ENCODE results near the gene YEATS4.

YEATS4 gene

DNA sequence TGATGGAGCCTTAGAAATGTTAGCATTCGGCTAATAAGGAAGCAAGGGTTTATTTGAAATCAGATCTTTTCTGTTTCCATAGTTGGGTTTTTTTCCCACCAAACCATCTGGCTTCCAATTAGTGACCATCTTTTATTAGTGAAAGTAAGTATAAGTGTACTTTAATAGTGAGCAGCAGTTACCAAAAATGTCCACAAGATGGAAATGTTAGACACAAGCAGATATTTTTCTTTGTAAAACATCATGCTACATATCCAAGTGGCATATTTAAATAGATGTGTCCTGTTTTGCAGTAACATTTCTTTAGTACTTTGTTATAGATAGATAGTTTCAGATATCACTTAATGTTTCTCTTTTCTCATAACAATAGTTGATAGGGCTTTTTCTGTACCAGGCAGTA is 28.8 kb downstream of the YEATS4 start:
- no peak for DNase-seq (ENCODE audit: extremely low read depth in 1 of 2, low read depth in 1 of 2)

DNA sequence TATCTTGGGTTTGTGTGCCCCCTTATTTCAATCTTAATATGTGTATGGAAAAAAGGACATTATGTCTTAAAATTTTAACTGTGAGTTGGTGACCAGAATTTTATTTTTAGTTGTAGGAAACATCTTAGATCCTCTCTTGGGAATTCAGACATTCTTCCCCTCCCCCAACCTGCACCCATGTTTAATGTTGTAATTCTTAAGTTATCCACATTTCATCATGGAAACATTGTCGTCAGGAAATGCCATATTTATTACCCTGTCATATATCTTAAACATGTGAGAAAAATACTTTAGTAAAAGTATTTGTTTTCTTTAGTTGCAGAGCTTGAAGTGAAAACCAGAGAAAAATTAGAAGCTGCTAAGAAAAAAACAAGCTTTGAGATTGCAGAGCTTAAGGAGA is 30.3 kb downstream of the YEATS4 start:
- no peak for DNase-seq (ENCODE audit: extremely low read depth in 1 of 2, low read depth in 1 of 2)

DNA sequence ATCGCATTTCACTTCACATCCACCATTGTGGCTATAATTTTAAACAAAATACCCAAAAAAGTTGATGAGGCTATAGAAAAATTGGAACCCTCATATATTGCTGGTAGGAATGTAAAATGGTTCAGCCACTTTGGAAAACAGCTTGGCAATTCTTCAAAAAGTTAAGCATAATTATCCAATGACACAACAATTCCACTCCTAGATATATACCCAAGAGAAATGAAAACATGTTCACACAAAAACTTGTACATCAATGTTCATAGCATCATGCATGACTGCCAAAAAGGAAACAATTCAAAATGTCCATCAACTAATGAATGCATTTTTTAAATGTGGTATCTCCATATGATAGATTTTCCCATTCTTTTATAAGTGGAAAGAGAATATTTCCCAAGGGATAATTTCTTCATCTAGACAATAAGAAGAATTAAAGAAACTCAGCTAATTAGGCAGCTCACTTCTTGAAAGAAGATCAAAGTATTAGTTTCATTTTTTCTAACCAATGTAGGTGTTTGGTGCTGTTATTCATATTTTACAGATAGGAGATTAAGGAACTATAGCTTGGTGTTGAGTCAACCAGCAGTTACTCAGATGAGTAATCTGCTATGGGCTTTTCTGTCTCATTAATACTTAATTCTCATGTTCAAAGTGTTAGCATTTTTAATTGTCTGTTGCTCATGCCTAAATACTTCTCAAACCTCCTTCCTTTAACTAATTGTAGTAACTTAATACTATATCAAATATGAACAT is 32.8 kb downstream of the YEATS4 start:
- DNase-seq (ENCODE audit: extremely low read depth in 1 of 2, low read depth in 1 of 2) = no peak

DNA sequence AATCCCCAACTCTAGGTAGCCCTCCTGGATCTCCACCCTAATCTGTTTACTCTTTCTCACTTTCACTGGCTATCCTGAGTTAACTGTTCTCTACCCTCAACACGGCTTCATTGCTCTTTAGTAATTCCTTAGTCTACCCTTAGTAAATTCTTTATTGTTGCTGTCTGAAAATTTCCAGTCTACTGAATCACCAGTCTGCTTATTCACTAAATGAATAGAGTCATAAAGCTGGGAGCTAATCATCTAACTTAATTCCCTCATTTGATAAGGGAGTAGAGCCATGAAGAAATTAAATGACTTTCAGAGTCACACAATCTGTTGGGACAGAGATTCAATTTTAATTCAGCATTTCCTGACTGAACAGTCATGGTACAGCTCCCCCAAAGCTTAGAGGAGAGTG is 36.5 kb downstream of the YEATS4 start:
- no peak for DNase-seq (ENCODE audit: extremely low read depth in 1 of 2, low read depth in 1 of 2)

DNA sequence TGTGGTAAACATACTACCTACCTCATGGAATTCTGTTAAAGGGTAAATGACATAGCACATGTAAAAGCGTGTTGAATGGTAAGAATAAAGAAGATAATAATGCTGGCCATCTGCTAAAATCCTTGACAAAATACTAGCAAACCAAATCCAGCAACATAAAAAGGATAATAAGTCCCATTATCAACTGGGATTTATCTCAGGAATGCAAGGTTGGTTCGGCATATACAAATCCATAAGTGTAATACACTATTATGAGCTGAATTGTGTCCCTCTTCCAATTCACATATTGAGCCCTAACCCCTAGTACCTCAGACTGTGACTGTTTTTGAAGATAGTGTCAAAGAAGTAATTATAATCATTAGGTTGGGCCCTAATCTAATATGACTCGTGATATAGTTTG is 37.4 kb downstream of the YEATS4 start:
- DNase-seq (ENCODE audit: extremely low read depth in 1 of 2, low read depth in 1 of 2) = no peak

DNA sequence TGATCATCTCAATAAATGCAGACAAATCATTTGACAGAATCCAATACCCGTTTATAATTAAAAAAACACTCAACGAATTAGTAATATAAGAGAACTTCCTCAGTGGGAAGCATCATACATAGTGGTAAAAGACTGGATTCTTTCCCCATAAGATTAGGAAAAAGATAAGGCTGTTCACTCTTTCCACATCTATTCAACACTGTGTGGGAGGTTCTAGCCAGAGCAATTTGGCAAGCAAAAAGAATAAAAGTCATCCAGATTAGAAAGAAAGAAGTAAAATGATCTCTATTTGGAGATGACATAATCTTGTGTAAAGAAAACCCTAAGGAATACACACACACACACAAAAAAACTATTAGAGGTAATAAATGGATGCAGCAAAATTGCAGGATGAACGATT is 38.4 kb downstream of the YEATS4 start:
- no peak for DNase-seq (ENCODE audit: extremely low read depth in 1 of 2, low read depth in 1 of 2)

DNA sequence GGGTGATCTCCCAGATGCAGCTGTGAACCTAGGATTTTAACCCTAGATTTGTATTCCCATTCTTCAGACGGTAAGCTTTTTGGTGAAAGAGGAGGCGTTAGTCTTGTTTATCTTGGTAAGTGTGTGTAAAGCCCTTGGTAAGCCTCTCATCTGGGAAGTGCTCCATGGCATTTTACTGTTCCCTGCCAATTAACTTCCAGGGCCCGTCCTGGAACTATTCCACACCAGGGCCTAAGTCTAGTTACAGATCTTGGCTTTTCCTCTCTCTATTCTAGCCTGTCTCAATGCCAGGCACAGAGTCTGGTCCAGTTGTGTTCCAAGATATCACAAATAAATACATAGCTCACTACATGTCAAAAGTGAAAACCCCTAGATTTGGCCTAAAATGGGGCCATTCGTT is 42.4 kb downstream of the YEATS4 start:
- no peak for DNase-seq (ENCODE audit: extremely low read depth in 1 of 2, low read depth in 1 of 2)

DNA sequence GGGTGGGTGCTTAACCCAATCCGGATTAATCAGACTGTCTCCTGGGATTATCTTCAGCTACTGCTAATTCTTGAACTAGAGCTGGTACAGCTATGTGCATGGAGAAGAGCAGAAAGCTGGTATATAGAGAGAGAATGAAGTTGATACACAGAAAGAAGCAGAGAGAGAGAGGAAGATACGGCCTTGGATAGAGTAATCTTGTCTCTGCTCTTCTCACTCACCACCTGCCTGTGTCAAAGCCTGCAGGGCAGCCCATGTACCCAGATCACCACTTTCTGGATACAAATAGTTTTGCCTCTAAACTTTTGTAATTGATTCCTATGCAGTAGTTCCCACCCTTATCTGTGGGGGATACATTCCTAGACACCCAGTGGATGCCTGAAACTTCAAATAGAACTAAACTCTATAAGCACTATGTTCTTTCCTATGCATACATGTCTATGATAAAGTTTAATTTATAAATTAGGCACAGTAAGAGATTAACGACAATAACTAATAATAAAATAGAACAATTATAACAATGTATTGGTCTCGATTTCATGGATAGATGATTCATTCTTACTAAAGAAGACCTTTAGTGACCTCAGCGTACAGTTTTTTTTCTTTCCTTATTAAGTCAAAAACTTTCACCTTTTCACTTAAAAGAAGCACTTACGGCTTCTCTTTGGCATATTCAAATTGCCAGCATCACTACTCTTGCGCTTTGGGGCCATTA is 45.5 kb downstream of the YEATS4 start:
- DNase-seq (ENCODE audit: extremely low read depth in 1 of 2, low read depth in 1 of 2) = no peak

DNA sequence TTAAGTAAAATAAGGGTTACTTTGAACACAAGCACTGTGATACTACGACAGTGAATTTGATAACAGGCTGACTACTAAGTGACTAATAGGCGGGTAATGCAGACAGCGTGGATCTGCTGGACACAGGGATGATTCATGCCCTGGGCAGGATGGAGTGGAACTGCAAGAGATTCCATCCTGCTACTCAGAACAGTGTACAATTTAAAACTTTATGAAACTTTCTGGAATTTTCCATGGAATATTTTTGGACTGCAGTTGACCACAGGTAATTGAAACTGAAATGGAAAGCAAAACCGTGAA is 46.0 kb downstream of the YEATS4 start:
- no peak for DNase-seq (ENCODE audit: extremely low read depth in 1 of 2, low read depth in 1 of 2)

DNA sequence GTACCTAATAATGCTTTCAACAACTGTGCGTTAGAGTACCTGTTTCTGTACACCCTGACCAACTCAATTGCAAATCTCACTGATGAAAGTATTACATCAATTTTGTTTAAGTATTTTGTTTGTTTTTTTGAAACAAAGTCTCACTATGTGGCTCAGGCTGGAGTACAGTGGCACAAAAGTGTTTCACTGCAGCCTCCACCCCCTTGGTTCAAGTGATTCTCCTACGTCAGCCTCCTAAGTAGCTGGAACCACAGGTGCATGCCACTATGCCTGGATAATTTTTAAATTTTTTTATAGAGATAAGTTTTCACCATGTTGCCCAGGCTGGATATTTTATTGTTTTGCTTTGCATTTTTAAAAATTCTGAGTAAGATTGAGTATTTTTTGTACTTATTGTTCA is 46.7 kb downstream of the YEATS4 start:
- DNase-seq (ENCODE audit: extremely low read depth in 1 of 2, low read depth in 1 of 2) = no peak

DNA sequence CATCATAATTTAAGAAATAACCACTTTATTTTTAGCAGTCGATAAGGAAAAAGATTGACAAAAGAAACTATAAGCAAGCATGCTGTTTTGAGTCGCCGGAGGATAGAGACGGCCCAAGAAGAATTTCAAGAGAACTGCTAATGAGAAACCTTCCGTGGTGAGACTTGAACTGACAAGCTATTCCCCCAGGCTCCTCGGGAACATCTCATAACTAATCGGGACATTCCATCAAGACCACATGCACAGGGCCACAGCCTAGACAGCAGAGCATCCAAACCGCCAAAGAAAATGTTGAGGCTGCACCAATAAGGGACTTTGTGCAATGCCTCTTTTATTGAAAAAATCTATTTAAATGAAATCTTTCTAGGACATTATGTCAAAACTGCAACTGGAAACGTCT is 51.0 kb downstream of the YEATS4 start:
- DNase-seq (ENCODE audit: extremely low read depth in 1 of 2, low read depth in 1 of 2) = no peak

DNA sequence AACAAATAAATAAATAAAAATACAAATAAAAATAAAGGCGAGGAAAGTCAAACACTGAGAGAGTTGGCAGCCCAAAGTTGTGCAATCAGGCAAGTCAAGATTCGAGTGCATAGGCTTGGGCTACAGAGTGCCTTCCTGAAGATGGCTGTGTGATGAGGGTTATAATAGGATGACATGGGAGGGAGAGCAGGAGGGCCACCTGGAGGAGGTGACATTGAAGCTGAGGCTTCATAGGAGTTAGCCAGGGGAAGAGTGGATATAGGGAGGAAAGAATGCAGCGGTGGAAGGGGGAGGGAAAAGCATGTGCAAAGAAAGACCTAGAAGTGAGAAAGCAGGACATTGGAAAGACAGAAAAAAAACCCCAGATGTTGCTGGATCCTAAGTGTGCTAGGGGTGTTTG is 53.1 kb downstream of the YEATS4 start:
- no peak for DNase-seq (ENCODE audit: extremely low read depth in 1 of 2, low read depth in 1 of 2)

DNA sequence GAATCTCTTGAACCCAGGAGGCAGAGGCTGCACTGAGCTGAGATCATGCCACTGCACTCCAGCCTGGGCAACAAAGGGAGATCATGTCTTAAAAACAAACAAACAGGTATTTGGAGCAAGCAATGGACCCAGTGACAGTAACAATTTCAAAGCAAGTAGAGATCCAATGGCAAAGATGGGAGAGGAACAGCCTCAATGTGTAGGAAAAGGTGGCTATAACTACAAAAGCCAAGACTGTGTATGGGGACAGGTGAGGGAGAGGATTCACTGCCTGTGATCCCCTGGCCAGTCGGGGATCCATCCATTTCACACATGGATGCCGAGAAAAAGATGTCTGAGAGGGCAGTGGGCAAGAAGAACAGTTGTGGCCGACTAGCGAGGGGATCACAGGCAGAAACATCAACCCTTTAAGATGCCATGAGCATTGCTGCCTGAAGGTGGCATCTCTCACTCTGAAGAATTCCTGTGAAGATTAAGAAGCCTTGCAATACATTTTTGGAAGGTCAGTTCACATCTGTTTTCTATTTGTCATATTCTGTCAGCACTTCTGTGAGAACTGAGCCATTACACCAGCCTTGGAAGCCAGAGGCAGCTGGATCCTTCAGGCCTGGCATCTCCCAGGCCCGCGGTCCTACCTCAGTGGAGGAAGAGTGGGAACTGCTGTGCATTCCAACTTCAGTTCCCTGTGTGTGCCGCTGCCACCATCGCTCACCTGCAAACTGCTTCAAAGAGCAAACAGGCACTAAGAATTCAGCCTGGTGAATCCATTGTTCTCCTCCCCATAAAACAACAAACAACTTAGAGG is 56.1 kb downstream of the YEATS4 start:
- no peak for DNase-seq (ENCODE audit: extremely low read depth in 1 of 2, low read depth in 1 of 2)

DNA sequence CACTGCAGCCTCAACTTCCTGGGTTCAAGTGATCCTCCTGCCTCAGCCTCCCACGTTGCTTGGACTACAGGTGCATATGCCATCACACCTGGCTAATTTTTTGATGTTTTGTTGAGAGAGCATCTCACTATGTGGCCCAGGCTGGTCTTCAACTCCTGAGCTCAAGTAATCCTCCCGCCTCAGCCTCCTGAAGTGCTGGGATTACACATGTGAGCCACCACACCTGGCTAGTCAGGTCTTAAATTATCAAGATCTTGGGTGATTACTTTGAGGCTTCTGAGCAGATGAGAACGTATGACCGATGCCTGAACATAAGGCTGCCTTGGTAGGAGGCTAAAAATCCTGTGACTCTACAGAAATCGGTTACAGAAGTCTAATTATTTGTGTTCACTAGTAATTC is 57.7 kb downstream of the YEATS4 start:
- DNase-seq (ENCODE audit: extremely low read depth in 1 of 2, low read depth in 1 of 2) = no peak

DNA sequence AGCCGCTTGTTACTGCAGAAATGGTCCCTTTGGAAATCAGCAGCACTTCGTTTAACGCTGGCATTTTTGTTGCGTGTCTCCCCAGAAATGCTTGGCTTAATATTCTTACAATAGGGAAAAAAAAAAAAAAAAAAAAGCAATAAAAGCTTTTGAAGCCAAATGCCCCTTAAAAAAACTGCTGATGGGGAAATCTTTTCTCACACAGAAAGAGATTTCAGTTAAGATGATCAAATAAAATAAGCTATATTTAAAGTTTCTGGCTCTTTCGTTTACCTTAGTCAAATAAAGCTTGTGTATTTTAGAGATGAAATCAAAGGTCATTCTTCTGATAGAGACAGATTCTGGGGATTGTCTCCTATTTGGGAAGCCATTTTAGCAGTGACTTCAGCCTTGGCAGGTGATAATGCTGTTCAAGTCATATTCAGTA is 58.2 kb downstream of the YEATS4 start:
- DNase-seq (ENCODE audit: extremely low read depth in 1 of 2, low read depth in 1 of 2) = no peak

DNA sequence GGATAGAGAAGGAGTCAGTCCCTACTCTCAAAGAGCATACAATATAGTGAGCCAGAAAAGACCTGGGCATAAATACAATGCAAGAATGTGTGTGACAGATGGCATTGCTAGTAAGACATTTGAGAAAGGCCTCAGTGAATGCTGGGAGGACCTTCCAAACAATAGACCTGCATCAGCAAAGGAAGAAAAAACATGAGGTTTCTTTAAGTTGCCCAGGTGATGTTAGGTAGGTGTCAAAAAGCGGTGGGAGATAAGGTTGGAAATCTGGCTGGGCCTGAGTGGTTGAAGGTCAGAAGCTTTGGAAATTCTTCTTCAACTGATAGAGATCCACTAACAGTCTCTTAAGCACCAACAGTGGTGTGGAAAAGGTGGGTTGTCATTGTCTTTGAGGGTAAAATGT is 60.2 kb downstream of the YEATS4 start:
- no peak for DNase-seq (ENCODE audit: extremely low read depth in 1 of 2, low read depth in 1 of 2)

DNA sequence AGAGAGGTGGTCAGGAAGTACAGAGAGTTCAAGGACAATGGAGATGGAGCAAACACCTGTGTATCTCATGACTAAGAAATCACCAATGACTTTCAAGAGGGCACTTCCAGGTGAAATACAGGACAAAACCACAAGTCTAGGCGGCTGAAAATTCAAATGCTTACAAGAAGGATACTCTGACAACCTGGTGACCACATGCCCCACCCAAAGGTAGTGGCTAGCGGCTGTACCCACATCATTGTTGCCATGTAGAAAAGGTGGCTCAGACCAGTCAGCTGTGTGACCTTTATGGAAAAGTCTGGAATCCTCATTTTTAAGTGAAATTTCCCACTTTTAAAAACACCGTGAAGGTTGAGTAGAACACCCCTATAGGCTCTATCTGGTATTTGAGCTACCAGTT is 62.0 kb downstream of the YEATS4 start:
- DNase-seq (ENCODE audit: extremely low read depth in 1 of 2, low read depth in 1 of 2) = no peak

DNA sequence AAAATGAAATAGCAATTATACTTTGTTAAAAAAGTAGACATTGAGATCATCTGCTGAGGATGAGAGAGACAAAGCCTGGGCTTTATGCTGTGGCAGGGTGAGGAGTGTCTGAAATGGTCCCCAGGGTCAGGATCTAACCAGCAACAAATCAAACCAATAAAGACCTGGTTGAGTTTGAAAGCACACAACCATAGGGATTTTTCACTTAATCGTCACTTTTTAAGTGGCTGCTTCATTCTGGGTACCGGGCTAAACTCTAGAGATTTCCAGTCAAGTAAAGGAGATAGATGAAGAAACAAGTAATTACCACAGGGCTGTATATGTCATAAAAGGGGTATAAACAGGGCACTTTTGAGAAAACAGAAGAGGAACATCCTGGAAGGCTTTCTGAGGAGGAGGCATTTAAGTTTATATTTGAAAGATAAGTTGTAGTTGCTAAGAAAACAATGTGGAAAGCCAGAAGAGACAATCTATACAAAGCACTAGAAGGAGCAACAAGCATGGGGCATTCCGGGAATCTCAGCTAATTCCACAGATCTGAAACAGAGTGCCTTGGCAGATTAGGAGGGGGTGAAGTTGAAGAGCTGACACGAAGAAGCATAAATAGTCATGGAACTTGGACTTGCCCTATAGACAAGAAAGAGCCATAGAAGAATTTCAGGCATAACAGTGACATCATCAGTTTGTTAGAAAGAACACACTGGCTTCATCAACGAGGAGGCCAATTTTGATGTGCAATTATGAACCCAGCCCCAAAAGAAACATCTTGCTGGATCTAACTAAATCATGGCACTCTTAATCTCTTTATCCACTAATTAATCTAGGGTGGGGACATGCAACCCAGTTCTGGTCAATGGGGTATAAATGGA is 63.7 kb downstream of the YEATS4 start:
- no peak for DNase-seq (ENCODE audit: extremely low read depth in 1 of 2, low read depth in 1 of 2)

DNA sequence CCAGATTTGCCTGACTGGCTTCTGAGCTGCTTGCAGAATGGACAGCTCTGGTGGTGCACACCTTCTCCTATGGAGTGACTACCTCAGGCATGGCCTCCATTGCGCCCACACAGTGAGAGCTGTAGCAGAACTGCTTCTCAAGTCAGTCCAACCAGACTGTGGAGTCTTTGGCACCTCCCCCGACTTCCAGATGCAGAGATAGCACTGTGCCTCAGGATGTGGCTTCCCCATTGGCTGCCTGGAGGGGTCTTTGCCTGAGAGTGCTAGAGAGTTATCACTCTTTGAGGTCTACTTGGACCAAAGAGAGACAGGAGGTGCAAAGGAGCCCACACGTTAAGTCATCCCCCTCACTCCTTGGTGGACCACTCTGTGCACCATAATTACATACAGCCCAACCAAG is 65.9 kb downstream of the YEATS4 start:
- DNase-seq (ENCODE audit: extremely low read depth in 1 of 2, low read depth in 1 of 2) = no peak

DNA sequence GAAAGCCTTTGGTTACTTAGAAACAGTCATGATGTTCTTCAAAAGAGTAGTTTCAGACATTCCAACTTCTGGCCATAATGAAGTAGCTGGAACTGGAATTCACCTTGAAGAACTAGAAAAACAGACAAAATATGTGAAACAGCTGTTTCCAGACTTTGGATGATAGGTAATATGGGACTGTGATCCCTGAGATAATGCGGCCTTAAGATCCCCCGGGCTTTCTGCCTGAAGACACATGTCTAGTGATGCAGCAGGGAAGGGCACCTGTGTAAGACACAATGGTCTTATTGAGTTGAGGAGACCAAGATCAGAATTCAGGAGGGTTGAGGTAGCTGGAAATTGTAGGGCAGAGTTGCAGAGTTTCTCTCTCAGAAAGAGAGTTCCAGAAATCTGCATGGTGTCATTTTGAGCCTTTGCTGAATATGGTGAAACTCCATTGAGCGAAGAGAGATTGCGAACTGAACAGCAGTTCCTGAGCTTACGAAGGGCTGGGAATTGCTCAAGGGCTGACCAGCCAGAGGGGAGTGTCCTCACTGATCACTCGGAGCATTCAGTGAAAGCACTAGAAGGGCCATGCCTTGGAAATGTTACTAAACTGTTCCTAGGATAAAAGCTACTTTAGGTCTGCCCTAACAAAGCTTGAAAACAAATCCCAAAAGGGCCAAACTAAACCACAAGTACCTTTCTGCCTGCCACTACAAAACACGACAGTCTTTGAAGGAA is 69.0 kb downstream of the YEATS4 start:
- DNase-seq (ENCODE audit: extremely low read depth in 1 of 2, low read depth in 1 of 2) = no peak
